ENCODE measurements around the gene MUC4. TPM values are rescaled to one million over a fixed set of nuclear protein-coding genes. Genes with fewer than 3 reads are reported as not detected.

The MUC4 gene
- total and polyA plus RNA-seq, 4 donors, result not detected

- TF ChIP-seq, protein P1, sequence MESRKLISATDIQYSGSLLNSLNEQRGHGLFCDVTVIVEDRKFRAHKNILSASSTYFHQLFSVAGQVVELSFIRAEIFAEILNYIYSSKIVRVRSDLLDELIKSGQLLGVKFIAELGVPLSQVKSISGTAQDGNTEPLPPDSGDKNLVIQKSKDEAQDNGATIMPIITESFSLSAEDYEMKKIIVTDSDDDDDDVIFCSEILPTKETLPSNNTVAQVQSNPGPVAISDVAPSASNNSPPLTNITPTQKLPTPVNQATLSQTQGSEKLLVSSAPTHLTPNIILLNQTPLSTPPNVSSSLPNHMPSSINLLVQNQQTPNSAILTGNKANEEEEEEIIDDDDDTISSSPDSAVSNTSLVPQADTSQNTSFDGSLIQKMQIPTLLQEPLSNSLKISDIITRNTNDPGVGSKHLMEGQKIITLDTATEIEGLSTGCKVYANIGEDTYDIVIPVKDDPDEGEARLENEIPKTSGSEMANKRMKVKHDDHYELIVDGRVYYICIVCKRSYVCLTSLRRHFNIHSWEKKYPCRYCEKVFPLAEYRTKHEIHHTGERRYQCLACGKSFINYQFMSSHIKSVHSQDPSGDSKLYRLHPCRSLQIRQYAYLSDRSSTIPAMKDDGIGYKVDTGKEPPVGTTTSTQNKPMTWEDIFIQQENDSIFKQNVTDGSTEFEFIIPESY (IDR thresholded peaks at IDR 0.05), result no peak
- no peak for TF ChIP-seq YY1 (IDR thresholded peaks at IDR 0.05)
- TF ChIP-seq FOXA2 (IDR thresholded peaks at IDR 0.05), result no peak
- TF ChIP-seq, protein P2, sequence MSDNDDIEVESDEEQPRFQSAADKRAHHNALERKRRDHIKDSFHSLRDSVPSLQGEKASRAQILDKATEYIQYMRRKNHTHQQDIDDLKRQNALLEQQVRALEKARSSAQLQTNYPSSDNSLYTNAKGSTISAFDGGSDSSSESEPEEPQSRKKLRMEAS (IDR thresholded peaks at IDR 0.05), result no peak
- TF ChIP-seq EGR1 (IDR thresholded peaks at IDR 0.05; ENCODE audit: low read depth in 2 of 2), result no peak
- no peak for TF ChIP-seq ATF3 (IDR thresholded peaks at IDR 0.05)
- no peak for TF ChIP-seq RXRA (IDR thresholded peaks at IDR 0.05)
- TF ChIP-seq HNF4A (conservative IDR thresholded peaks at IDR 0.05), result no peak
- no peak for TF ChIP-seq HNF4G (IDR thresholded peaks at IDR 0.05)
Observed at GRCh38 chr3:195859846-195860411, 48.2 kb upstream of the MUC4 start (continued).

- TF ChIP-seq RAD21 (IDR thresholded peaks at IDR 0.05), result peak; percentile 92 to 93
- no peak for TF ChIP-seq ATF3 (IDR thresholded peaks at IDR 0.05)
- TF ChIP-seq FOXA1 (IDR thresholded peaks at IDR 0.05), result no peak
- TF ChIP-seq HNF4A (conservative IDR thresholded peaks at IDR 0.05), result peak; percentile 30 to 68
- no peak for TF ChIP-seq JUND (IDR thresholded peaks at IDR 0.05)
- TF ChIP-seq, protein P1 (IDR thresholded peaks at IDR 0.05), result no peak
- peak; percentile 19 for TF ChIP-seq YY1 (IDR thresholded peaks at IDR 0.05)
- TF ChIP-seq TAF1 (conservative IDR thresholded peaks at IDR 0.05), result no peak
- no peak for TF ChIP-seq EGR1 (IDR thresholded peaks at IDR 0.05; ENCODE audit: low read depth in 2 of 2)
- no peak for TF ChIP-seq REST (IDR thresholded peaks at IDR 0.05)
- TF ChIP-seq RXRA (IDR thresholded peaks at IDR 0.05), result peak in 1 of 2 donors; percentile 10
- TF ChIP-seq NR2F2 (IDR thresholded peaks at IDR 0.05), result no peak
- TF ChIP-seq FOXA2 (IDR thresholded peaks at IDR 0.05), result no peak
- no peak for TF ChIP-seq HNF4G (IDR thresholded peaks at IDR 0.05)
- TF ChIP-seq, protein P2 (IDR thresholded peaks at IDR 0.05), result no peak
- peak; percentile 99 for TF ChIP-seq CTCF (IDR thresholded peaks at IDR 0.05; ENCODE audit: low read depth, low read length, missing input control)
- no peak for TF ChIP-seq GABPA (IDR thresholded peaks at IDR 0.05 in 1 of 2, conservative IDR thresholded peaks at IDR 0.05 in 1 of 2)
- TF ChIP-seq SP1 (IDR thresholded peaks at IDR 0.05), result no peak
- no peak overlapping the region for H3K27ac ChIP-seq (ENCODE audit: low read depth in 1 of 2, low read length in 2 of 2)
- H3K9me3 ChIP-seq (ENCODE audit: control insufficient read depth in 4 of 4, low read length in 3 of 4), result no peaks in the 10 kb centered on the region
- peaks cover 0 to 19% (median 9%) of the 10 kb centered on the region in 4 donors for H3K4me1 ChIP-seq (ENCODE audit: control insufficient read depth in 4 of 4, insufficient read depth in 4 of 4, low read length in 3 of 4)
- WGBS, result 15% methylated on average over 21 of the region's 21 CpGs
- no peaks in the 10 kb centered on the region for H3K27me3 ChIP-seq (ENCODE audit: control insufficient read depth in 4 of 4, insufficient read depth in 4 of 4, low read length in 3 of 4)
- H3K4me3 ChIP-seq (ENCODE audit: low read depth in 1 of 3, low read length in 3 of 3), result peak overlapping the region in 1 of 3 donors; percentile 34
- no peak overlapping the region for H3K9ac ChIP-seq (ENCODE audit: low read depth in 1 of 2, low read length in 2 of 2)
- H3K36me3 ChIP-seq (ENCODE audit: control insufficient read depth in 4 of 4, insufficient read depth in 3 of 4, low read depth in 1 of 4, low read length in 3 of 4), result peaks cover 0 to 5% (median 2%) of the 10 kb centered on the region in 4 donors
- peak; percentile 83 for DNase-seq (ENCODE audit: low spot score)
Observed at GRCh38 chr3:195859061-195859845, 47.5 kb upstream of the MUC4 start.

Measured in liver (tissue), 9 donors.